GM23338 (cell line): ENCODE results near the gene CHMP3. TPM values are rescaled to one million over a fixed set of nuclear protein-coding genes. Genes with fewer than 3 reads are reported as not detected.

ENCODE experiments used
- ATAC-seq: fragments of 200-7000 bp; cut with Tn5 transposase; 3 replicates; pipeline ENCODE4 v1.9.1; 2020
- DNase-seq: peaks from one replicate; pipeline ENCODE4 v3.0.0-alpha.2; 2015; ENCODE audit warnings: low spot score
- H2AFZ ChIP-seq: fragments of 200-600 bp; sonication (generic); 2 replicates; pipeline ENCODE4 v1.8.0; 2016; ENCODE audit warnings: antibody characterized with exemption, mild to moderate bottlenecking, moderate library complexity
- H3F3A ChIP-seq: fragments of 200-600 bp; sonication (generic); replicated peaks from 2 replicates; pipeline ENCODE4 v1.8.0; 2017; ENCODE audit warnings: antibody characterized with exemption, mixed run types, low read depth
- H3K27ac ChIP-seq: fragments of 200-600 bp; sonication (generic); 2 replicates; pipeline ENCODE4 v1.6.1; 2016; ENCODE audit warnings: low read depth
- H3K27me3 ChIP-seq: fragments of 200-600 bp; sonication (generic); 2 replicates; pipeline ENCODE4 v1.8.0; 2016; ENCODE audit warnings: mild to moderate bottlenecking, mixed run types, moderate library complexity; ENCODE audit not compliant: insufficient read depth
- H3K36me3 ChIP-seq: fragments of 200-600 bp; sonication (generic); 2 replicates; pipeline ENCODE4 v1.8.0; 2016; ENCODE audit warnings: mild to moderate bottlenecking; ENCODE audit not compliant: insufficient read depth
- H3K4me1 ChIP-seq: fragments of 200-600 bp; sonication (generic); 2 replicates; pipeline ENCODE4 v1.8.0; 2016; ENCODE audit warnings: mild to moderate bottlenecking, moderate library complexity; ENCODE audit not compliant: insufficient read depth
- H3K4me2 ChIP-seq: fragments of 200-600 bp; sonication (generic); 2 replicates; pipeline ENCODE4 v1.7.1; 2017; ENCODE audit warnings: mixed run types
- H3K4me3 ChIP-seq: fragments of 200-600 bp; sonication (generic); 2 replicates; pipeline ENCODE4 v1.6.1; 2016; ENCODE audit warnings: mixed run types
- H3K79me2 ChIP-seq: fragments of 200-600 bp; sonication (generic); replicated peaks from 2 replicates; pipeline ENCODE4 v1.8.0; 2017; ENCODE audit warnings: mild to moderate bottlenecking; ENCODE audit not compliant: insufficient read depth
- H3K9me2 ChIP-seq: fragments of 200-600 bp; sonication (generic); 2 replicates; pipeline ENCODE4 v1.8.0; 2017; ENCODE audit not compliant: insufficient read depth
- H4K20me1 ChIP-seq: fragments of 200-600 bp; sonication (generic); replicated peaks from 2 replicates; pipeline ENCODE4 v1.8.0; 2017; ENCODE audit warnings: mild to moderate bottlenecking; ENCODE audit not compliant: insufficient read depth
- H3K27ac Mint-ChIP-seq: 2 replicates; pipeline ENCODE4 v1.8.0; 2020; ENCODE audit warnings: inconsistent platforms, mild to moderate bottlenecking, moderate library complexity, mixed read lengths
- H3K27me3 Mint-ChIP-seq: 3 replicates; pipeline ENCODE4 v1.8.0; 2022; ENCODE audit warnings: low read depth, mild to moderate bottlenecking, moderate library complexity, mixed read lengths, inconsistent platforms; ENCODE audit not compliant: insufficient read depth, poor library complexity
- H3K36me3 Mint-ChIP-seq: 3 replicates; pipeline ENCODE4 v1.8.0; 2021; ENCODE audit warnings: low read depth, mild to moderate bottlenecking, inconsistent platforms, moderate library complexity, mixed read lengths
- H3K4me1 Mint-ChIP-seq: 3 replicates; pipeline ENCODE4 v1.8.0; 2020; ENCODE audit warnings: mild to moderate bottlenecking, inconsistent platforms, mixed read lengths
- H3K4me3 Mint-ChIP-seq: 3 replicates; pipeline ENCODE4 v1.8.0; 2021; ENCODE audit warnings: moderate library complexity, mild to moderate bottlenecking, inconsistent platforms, mixed read lengths
- H3K9me3 Mint-ChIP-seq: 3 replicates; pipeline ENCODE4 v1.8.0; 2020; ENCODE audit warnings: moderate library complexity, mild to moderate bottlenecking, inconsistent platforms, mixed read lengths
- CREB1 ChIP-seq: fragments of 250-450 bp; sonication (Bioruptor Pico); IDR thresholded peaks from 2 replicates; pipeline ENCODE4 v1.5.0; 2020; ENCODE audit warnings: low read depth, mild to moderate bottlenecking, moderate library complexity
- EZH2phosphoT487 ChIP-seq: fragments of 200-600 bp; sonication (generic); IDR thresholded peaks from one replicate; pipeline ENCODE4 v1.8.1; 2018; ENCODE audit warnings: antibody characterized with exemption; ENCODE audit not compliant: unreplicated experiment
- JUNB ChIP-seq: IDR thresholded peaks from one replicate; pipeline ENCODE4 v1.6.1; 2016; ENCODE audit warnings: antibody characterized with exemption; ENCODE audit not compliant: unreplicated experiment
- NANOG ChIP-seq: IDR thresholded peaks from 2 replicates; pipeline ENCODE4 v1.6.1; 2016; ENCODE audit warnings: antibody characterized with exemption, borderline replicate concordance
- POLR2AphosphoS5 ChIP-seq: IDR thresholded peaks from 2 replicates; pipeline ENCODE4 v1.6.1; 2016; ENCODE audit warnings: antibody characterized with exemption, low read depth
- STAT1 ChIP-seq: IDR thresholded peaks from one replicate; pipeline ENCODE4 v1.6.1; 2016; ENCODE audit warnings: antibody characterized with exemption; ENCODE audit not compliant: unreplicated experiment
- polyA plus RNA-seq: library from polyadenylated mRNA; unstranded; fragments of >200 nt; fragmentation: Nextera tagmentation; extraction: Ambion mirVana; gene quantifications from 2 replicates; pipeline ENCODE4 v1.2.1, GENCODE V29; 2016
- total RNA-seq: library from RNA; depleted of rRNA; stranded (reverse); fragments of >200 nt; shearing (Covaris generic); gene quantifications from 2 replicates; pipeline ENCODE4 v1.2.3, GENCODE V29; 2014
- TF ChIP-seq, protein P1 (sequence below), 2 experiments: fragments of 200-600 bp in 1 of 2; sonication (generic) in 1 of 2; conservative IDR thresholded peaks; 2 replicates each; pipeline versions ENCODE4 v1.5.1 to v1.6.1; 2016 to 2017; ENCODE audit warnings: antibody characterized with exemption in 2 of 2, low read depth in 2 of 2, mild to moderate bottlenecking in 2 of 2, moderate library complexity in 1 of 2
- TF ChIP-seq, protein P2 (sequence below): fragments of 250-450 bp; sonication (Bioruptor Pico); IDR thresholded peaks from 2 replicates; pipeline ENCODE4 v1.5.0; 2020; ENCODE audit warnings: mild to moderate bottlenecking, moderate library complexity
- TF ChIP-seq, protein P3 (sequence below): IDR thresholded peaks from one replicate; pipeline ENCODE4 v1.6.1; 2018; ENCODE audit warnings: antibody characterized with exemption; ENCODE audit not compliant: unreplicated experiment

Gene CHMP3
- total and polyA plus RNA-seq, 2 experiments from 2014 or later, result 15.5 to 15.6 TPM

DNA sequence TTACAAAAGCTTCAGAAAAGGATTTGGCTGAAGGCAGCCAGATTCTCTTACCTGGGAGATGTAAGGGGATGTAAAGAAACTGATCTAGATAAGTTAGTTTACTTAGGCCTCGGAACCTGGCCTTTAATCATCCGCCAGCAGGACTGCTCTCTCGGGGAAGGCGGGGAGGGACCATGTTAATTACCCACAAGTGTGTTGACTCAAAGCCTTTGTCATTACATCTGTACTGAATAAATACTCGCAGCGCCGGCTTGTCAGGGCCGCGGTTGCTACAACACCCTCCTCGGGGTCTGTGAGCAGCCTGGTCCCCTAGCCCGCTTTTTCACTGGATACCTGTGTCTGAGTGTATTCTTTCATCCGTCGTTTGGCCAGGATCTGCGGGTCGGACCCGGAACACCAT is 6.7 kb downstream of the CHMP3 start (continued):
- TF ChIP-seq, protein P1, sequence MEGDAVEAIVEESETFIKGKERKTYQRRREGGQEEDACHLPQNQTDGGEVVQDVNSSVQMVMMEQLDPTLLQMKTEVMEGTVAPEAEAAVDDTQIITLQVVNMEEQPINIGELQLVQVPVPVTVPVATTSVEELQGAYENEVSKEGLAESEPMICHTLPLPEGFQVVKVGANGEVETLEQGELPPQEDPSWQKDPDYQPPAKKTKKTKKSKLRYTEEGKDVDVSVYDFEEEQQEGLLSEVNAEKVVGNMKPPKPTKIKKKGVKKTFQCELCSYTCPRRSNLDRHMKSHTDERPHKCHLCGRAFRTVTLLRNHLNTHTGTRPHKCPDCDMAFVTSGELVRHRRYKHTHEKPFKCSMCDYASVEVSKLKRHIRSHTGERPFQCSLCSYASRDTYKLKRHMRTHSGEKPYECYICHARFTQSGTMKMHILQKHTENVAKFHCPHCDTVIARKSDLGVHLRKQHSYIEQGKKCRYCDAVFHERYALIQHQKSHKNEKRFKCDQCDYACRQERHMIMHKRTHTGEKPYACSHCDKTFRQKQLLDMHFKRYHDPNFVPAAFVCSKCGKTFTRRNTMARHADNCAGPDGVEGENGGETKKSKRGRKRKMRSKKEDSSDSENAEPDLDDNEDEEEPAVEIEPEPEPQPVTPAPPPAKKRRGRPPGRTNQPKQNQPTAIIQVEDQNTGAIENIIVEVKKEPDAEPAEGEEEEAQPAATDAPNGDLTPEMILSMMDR (conservative IDR thresholded peaks at IDR 0.05; ENCODE audit: low read depth in 2 of 2), result no peak
- no peak for TF ChIP-seq CREB1
- TF ChIP-seq STAT1, result no peak

DNA sequence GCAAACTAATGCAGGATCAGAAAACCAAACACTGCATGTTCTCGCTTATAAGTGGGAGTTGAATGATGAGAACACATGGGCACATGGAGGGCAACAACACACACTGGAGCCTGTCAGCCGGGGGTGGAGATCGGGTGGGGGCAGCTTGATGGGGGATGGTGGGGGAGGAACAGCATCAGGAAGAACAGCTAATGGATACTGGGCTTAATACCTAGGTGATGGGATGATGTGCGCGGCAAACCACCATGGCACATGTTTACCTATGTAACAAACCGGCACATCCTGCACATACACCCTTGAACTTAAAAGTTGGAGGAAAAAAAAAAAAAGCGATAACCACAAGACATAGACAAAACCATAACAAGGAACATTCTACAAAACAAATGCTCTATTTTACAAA is 10.4 kb downstream of the CHMP3 start:
- H3K79me2 ChIP-seq, result peaks cover 69% of the 10 kb centered on the region
- no peak overlapping the region for H3K27ac Mint-ChIP-seq
- H3K36me3 Mint-ChIP-seq, result peaks cover 46% of the 10 kb centered on the region
- peaks cover 6% of the 10 kb centered on the region for H3K4me1 ChIP-seq
- no peaks in the 10 kb centered on the region for H3F3A ChIP-seq
- no peak overlapping the region for H2AFZ ChIP-seq
- no peak overlapping the region for H3K27ac ChIP-seq
- no peaks in the 10 kb centered on the region for H3K27me3 ChIP-seq
- H3K9me2 ChIP-seq, result no peaks in the 10 kb centered on the region
- no peaks in the 10 kb centered on the region; the same call in 1 of the 2 replicates for H4K20me1 ChIP-seq
- no peak for ATAC-seq
- no peak overlapping the region for H3K4me3 Mint-ChIP-seq
- peaks cover 2% of the 10 kb centered on the region for H3K27me3 Mint-ChIP-seq
- peaks cover 41% of the 10 kb centered on the region for H3K9me3 Mint-ChIP-seq
- no peak for TF ChIP-seq EZH2phosphoT487
- no peak for TF ChIP-seq POLR2AphosphoS5
- TF ChIP-seq NANOG, result no peak
- no peak for TF ChIP-seq STAT1
- TF ChIP-seq, protein P1 (conservative IDR thresholded peaks at IDR 0.05; ENCODE audit: low read depth in 2 of 2), result no peak
- TF ChIP-seq, protein P2, sequence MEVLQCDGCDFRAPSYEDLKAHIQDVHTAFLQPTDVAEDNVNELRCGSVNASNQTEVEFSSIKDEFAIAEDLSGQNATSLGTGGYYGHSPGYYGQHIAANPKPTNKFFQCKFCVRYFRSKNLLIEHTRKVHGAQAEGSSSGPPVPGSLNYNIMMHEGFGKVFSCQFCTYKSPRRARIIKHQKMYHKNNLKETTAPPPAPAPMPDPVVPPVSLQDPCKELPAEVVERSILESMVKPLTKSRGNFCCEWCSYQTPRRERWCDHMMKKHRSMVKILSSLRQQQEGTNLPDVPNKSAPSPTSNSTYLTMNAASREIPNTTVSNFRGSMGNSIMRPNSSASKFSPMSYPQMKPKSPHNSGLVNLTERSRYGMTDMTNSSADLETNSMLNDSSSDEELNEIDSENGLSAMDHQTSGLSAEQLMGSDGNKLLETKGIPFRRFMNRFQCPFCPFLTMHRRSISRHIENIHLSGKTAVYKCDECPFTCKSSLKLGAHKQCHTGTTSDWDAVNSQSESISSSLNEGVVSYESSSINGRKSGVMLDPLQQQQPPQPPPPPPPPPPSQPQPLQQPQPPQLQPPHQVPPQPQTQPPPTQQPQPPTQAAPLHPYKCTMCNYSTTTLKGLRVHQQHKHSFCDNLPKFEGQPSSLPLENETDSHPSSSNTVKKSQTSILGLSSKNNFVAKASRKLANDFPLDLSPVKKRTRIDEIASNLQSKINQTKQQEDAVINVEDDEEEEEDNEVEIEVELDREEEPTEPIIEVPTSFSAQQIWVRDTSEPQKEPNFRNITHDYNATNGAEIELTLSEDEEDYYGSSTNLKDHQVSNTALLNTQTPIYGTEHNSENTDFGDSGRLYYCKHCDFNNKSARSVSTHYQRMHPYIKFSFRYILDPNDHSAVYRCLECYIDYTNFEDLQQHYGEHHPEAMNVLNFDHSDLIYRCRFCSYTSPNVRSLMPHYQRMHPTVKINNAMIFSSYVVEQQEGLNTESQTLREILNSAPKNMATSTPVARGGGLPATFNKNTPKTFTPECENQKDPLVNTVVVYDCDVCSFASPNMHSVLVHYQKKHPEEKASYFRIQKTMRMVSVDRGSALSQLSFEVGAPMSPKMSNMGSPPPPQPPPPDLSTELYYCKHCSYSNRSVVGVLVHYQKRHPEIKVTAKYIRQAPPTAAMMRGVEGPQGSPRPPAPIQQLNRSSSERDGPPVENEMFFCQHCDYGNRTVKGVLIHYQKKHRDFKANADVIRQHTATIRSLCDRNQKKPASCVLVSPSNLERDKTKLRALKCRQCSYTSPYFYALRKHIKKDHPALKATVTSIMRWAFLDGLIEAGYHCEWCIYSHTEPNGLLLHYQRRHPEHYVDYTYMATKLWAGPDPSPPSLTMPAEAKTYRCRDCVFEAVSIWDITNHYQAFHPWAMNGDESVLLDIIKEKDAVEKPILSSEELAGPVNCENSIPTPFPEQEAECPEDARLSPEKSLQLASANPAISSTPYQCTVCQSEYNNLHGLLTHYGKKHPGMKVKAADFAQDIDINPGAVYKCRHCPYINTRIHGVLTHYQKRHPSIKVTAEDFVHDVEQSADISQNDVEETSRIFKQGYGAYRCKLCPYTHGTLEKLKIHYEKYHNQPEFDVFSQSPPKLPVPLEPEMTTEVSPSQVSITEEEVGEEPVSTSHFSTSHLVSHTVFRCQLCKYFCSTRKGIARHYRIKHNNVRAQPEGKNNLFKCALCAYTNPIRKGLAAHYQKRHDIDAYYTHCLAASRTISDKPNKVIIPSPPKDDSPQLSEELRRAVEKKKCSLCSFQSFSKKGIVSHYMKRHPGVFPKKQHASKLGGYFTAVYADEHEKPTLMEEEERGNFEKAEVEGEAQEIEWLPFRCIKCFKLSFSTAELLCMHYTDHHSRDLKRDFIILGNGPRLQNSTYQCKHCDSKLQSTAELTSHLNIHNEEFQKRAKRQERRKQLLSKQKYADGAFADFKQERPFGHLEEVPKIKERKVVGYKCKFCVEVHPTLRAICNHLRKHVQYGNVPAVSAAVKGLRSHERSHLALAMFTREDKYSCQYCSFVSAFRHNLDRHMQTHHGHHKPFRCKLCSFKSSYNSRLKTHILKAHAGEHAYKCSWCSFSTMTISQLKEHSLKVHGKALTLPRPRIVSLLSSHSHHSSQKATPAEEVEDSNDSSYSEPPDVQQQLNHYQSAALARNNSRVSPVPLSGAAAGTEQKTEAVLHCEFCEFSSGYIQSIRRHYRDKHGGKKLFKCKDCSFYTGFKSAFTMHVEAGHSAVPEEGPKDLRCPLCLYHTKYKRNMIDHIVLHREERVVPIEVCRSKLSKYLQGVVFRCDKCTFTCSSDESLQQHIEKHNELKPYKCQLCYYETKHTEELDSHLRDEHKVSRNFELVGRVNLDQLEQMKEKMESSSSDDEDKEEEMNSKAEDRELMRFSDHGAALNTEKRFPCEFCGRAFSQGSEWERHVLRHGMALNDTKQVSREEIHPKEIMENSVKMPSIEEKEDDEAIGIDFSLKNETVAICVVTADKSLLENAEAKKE (CRISPR knock-in tag), result no peak
- TF ChIP-seq, protein P3, sequence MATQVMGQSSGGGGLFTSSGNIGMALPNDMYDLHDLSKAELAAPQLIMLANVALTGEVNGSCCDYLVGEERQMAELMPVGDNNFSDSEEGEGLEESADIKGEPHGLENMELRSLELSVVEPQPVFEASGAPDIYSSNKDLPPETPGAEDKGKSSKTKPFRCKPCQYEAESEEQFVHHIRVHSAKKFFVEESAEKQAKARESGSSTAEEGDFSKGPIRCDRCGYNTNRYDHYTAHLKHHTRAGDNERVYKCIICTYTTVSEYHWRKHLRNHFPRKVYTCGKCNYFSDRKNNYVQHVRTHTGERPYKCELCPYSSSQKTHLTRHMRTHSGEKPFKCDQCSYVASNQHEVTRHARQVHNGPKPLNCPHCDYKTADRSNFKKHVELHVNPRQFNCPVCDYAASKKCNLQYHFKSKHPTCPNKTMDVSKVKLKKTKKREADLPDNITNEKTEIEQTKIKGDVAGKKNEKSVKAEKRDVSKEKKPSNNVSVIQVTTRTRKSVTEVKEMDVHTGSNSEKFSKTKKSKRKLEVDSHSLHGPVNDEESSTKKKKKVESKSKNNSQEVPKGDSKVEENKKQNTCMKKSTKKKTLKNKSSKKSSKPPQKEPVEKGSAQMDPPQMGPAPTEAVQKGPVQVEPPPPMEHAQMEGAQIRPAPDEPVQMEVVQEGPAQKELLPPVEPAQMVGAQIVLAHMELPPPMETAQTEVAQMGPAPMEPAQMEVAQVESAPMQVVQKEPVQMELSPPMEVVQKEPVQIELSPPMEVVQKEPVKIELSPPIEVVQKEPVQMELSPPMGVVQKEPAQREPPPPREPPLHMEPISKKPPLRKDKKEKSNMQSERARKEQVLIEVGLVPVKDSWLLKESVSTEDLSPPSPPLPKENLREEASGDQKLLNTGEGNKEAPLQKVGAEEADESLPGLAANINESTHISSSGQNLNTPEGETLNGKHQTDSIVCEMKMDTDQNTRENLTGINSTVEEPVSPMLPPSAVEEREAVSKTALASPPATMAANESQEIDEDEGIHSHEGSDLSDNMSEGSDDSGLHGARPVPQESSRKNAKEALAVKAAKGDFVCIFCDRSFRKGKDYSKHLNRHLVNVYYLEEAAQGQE, result no peak
- no peak for TF ChIP-seq JUNB
- no peak overlapping the region for H3K4me2 ChIP-seq
- DNase-seq, result no peak
- H3K4me3 ChIP-seq, result no peak overlapping the region
- H3K36me3 ChIP-seq, result peaks cover 17% of the 10 kb centered on the region
- no peaks in the 10 kb centered on the region for H3K4me1 Mint-ChIP-seq
